Spleen (tissue), 7 donors: ENCODE results near the gene NTRK1.

Experiments
- CTCF ChIP-seq, 11 experiments: fragments of 200-600 bp in 7 of 11; fragments of 450-650 bp in 4 of 11; sonication (generic) in 4 of 11; IDR thresholded peaks in 8 of 11; conservative IDR thresholded peaks in 3 of 11; 1 replicate in 7 of 11; 2 replicates in 4 of 11; pipeline versions ENCODE4 v1.4.0 to v1.8.0; 2016 to 2021; ENCODE audit warnings: antibody characterized with exemption in 11 of 11, inconsistent platforms in 4 of 11, mild to moderate bottlenecking in 1 of 11
- POLR2A ChIP-seq, 3 donors: fragments of 450-650 bp; IDR thresholded peaks; one replicate each; pipeline ENCODE4 v1.5.1; 2017; ENCODE audit warnings: antibody characterized with exemption in 3 of 3, mild to moderate bottlenecking in 1 of 3
- POLR2AphosphoS5 ChIP-seq, 3 donors: sonication (generic); formaldehyde crosslinking; IDR thresholded peaks; one replicate each; pipeline ENCODE4 v1.5.1; 2017; ENCODE audit warnings: antibody characterized with exemption in 3 of 3
- donor health status: DM: no; HTN: no; CAD: no; lungs with moderate emphysema.
- donor health status: DM: no; HTN: no; CAD: no.
- donor health status: DM: no; HTN: no; CAD: no.

DNA sequence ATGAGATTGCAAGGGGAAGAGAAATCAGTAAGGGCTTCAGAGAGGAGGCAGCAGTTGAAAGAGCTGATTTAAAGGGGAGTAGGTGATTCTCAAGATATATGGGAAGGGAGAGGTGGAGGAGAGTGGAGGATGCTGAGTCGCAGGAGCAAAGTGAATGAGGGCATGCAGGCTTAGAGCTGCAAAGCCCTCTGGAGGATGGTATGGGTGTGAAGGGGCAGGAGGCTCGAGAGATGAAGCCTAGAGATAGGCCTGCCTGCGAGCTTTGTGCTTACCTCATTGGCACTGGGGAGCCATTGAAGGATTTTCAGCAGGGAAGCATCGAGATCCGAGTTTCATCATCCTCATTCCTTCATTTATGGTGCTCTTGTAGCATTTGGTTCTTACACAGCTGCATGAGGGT lies 28.2 kb upstream of the NTRK1 start:
- no peak for TF ChIP-seq POLR2AphosphoS5 (IDR thresholded peaks at IDR 0.05)
- no peak for TF ChIP-seq CTCF (IDR thresholded peaks at IDR 0.05 in 8 of 11, conservative IDR thresholded peaks at IDR 0.05 in 3 of 11)
- no peak for TF ChIP-seq POLR2A (IDR thresholded peaks at IDR 0.05)
